Measurements from ENCODE around the gene NR1H2. TPM values are rescaled to one million over a fixed set of nuclear protein-coding genes. Genes with fewer than 3 reads are reported as not detected.

The NR1H2 gene
- total and polyA plus RNA-seq, 4 donors = 52.5 to 114 (median 99.9) TPM

DNA sequence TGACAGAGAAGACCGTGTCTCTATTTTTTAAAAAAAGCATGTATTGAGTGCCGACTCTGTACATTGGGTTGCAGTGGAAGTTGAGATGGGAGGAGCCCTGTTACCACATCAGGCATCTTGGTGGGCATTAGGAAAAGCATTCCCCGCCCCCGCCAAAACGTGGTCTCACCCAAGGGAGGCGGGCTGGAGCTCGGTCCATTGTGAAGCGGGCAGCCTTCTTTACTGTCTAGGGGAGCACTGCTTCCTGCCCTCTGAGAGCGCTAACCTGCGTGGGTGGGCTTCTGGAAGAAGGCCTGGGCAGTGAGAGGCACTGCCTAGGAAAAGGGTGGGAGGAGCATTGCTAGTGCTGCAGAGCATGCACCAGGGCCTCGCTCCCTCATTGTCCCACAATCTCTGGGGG is 3.9 kb downstream of the NR1H2 start:
- Histone ChIP-seq H3K27ac (ENCODE audit: low read depth in 1 of 2, low read length in 1 of 2) (no peak overlapping the region), H3K9me3 (ENCODE audit: control insufficient read depth in 4 of 4, insufficient read depth in 3 of 4, low read length in 3 of 4) (no peaks in the 10 kb centered on the region), H3K4me1 (ENCODE audit: control insufficient read depth in 5 of 5, insufficient read depth in 5 of 5, low read length in 5 of 5) (peaks cover under 1 to 27% (median 7%) of the 10 kb centered on the region in 5 donors), H3K36me3 (ENCODE audit: control insufficient read depth in 4 of 4, insufficient read depth in 4 of 4, low read length in 4 of 4) (peaks cover 10 to 50% (median 18%) of the 10 kb centered on the region in 4 donors), H3K9ac (ENCODE audit: insufficient read depth in 1 of 2, low read length in 2 of 2) (no peak overlapping the region), H3K27me3 (ENCODE audit: control insufficient read depth in 3 of 3, insufficient read depth in 3 of 3, low read length in 2 of 3) (no peaks in the 10 kb centered on the region), H3K4me3 (no peak overlapping the region)
- ATAC-seq (ENCODE audit: insufficient read depth, low FRiP score) (no peak), DNase-seq (no peak)
- no peak for TF ChIP-seq CTCF (IDR thresholded peaks at IDR 0.05; ENCODE audit: control extremely low read depth, extremely low read depth)
- 82 to 86% methylated on average over 11 of the region's 11 CpGs for WGBS, 2 donors

- peaks cover 3 to 32% (median 9%) of the 10 kb centered on the region in 5 donors for H3K4me1 ChIP-seq (ENCODE audit: control insufficient read depth in 5 of 5, insufficient read depth in 5 of 5, low read length in 5 of 5)
- DNase-seq = peak; percentile 73 to 81 (median 77)
- WGBS, 2 donors = 72 to 77% methylated on average over 8 of the region's 8 CpGs
- H3K27ac ChIP-seq (ENCODE audit: low read depth in 1 of 2, low read length in 1 of 2) = no peak overlapping the region
- peaks cover 10 to 50% (median 18%) of the 10 kb centered on the region in 4 donors for H3K36me3 ChIP-seq (ENCODE audit: control insufficient read depth in 4 of 4, insufficient read depth in 4 of 4, low read length in 4 of 4)
- no peak for ATAC-seq (ENCODE audit: insufficient read depth, low FRiP score)
- H3K4me3 ChIP-seq = no peak overlapping the region
- no peak for TF ChIP-seq CTCF (IDR thresholded peaks at IDR 0.05; ENCODE audit: control extremely low read depth, extremely low read depth)
- H3K9me3 ChIP-seq (ENCODE audit: control insufficient read depth in 4 of 4, insufficient read depth in 3 of 4, low read length in 3 of 4) = no peaks in the 10 kb centered on the region
- H3K27me3 ChIP-seq (ENCODE audit: control insufficient read depth in 3 of 3, insufficient read depth in 3 of 3, low read length in 2 of 3) = no peaks in the 10 kb centered on the region
- no peak overlapping the region for H3K9ac ChIP-seq (ENCODE audit: insufficient read depth in 1 of 2, low read length in 2 of 2)
Measured at GRCh38 chr19:50380751-50381151, 4.5 kb downstream of the NR1H2 start.

GRCh38 chr19:50381881-50382729 is 5.8 kb downstream of the NR1H2 start:
- 95% methylated on average over 56 to 58 of the region's 58 CpGs for WGBS, 2 donors
- no peak for DNase-seq
- Histone ChIP-seq H3K27ac (ENCODE audit: low read depth in 1 of 2, low read length in 1 of 2) (no peak overlapping the region), H3K9me3 (ENCODE audit: control insufficient read depth in 4 of 4, insufficient read depth in 3 of 4, low read length in 3 of 4) (no peaks in the 10 kb centered on the region), H3K4me3 (no peak overlapping the region), H3K36me3 (ENCODE audit: control insufficient read depth in 4 of 4, insufficient read depth in 4 of 4, low read length in 4 of 4) (peaks cover 10 to 54% (median 18%) of the 10 kb centered on the region in 4 donors), H3K27me3 (ENCODE audit: control insufficient read depth in 3 of 3, insufficient read depth in 3 of 3, low read length in 2 of 3) (no peaks in the 10 kb centered on the region), H3K4me1 (ENCODE audit: control insufficient read depth in 5 of 5, insufficient read depth in 5 of 5, low read length in 5 of 5) (peaks cover 3 to 34% (median 9%) of the 10 kb centered on the region in 5 donors), H3K9ac (ENCODE audit: insufficient read depth in 1 of 2, low read length in 2 of 2) (no peak overlapping the region)
- no peak for ATAC-seq (ENCODE audit: insufficient read depth, low FRiP score)
- TF ChIP-seq CTCF (IDR thresholded peaks at IDR 0.05; ENCODE audit: control extremely low read depth, extremely low read depth) = no peak

Data from lung (tissue), 12 donors.